GM19035 (cell line): ENCODE results near the gene MYT1.

Source experiments
- ATAC-seq: cut with Tn5 transposase; IDR thresholded peaks from one replicate; pipeline ENCODE4 v1.9.1; 2021; ENCODE audit not compliant: unreplicated experiment

The MYT1 gene

DNA sequence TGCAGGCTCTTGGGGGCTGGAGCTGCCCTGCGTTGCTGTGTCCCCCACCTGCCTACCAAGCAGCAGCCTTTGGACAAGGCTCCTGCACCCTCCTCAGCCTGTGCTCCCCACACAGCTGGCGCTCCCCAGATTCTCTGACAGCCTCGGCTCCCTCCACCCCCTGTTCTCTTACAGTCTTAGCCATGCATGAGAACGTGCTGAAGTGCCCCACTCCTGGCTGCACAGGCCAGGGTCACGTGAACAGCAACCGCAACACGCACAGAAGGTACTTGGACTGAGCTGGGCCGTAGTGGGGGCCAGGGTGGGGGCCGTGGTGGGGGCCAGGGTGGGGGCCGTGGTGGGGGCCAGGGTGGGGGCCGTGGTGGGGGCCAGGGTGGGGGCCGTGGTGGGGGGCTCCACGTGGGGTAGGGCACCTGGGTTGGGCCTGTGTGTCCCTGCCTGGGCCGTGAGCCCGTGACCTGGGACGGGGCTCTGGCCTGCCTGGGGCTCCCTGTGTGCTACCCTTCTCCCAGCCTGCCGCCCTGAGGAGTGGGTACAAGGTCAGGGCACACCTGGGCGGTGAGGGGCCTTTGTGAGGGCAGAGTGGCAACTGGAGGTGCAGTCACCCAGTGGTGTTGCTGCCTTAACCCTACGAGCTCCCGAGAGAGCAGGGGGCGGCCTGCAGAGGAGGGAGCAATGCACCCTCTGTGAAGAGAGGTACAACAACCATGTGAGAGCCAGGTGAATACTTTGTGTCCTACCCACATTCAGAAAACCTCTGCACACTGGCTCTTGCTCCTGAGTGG is 47.8 kb downstream of the MYT1 start:
- no peak for ATAC-seq

DNA sequence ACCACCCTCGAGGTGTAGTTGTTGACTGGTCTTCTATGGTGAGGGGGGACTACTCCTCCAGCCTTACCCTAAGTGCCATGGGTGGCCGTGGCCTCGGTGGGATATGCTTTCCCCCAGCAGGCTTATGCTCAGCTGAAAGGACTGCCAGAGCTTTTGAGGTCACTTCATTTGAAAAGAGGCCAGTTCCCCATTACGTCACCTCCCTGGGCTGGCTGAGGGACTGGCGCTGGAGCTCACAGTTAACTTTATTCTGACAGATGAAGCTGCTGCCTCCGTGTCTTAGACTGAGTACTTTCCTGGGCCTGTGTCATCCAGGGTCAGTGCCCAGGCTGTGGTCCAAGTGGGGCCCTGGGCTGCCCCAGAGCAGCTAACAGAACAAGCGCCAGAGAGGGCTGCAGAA is 48.5 kb downstream of the MYT1 start:
- ATAC-seq, result no peak

GRCh38 chr20:64214113-64214512 is 49.9 kb downstream of the MYT1 start:
- no peak for ATAC-seq

- ATAC-seq, result no peak
Measured at GRCh38 chr20:64214952-64215351, 50.7 kb downstream of the MYT1 start.

DNA sequence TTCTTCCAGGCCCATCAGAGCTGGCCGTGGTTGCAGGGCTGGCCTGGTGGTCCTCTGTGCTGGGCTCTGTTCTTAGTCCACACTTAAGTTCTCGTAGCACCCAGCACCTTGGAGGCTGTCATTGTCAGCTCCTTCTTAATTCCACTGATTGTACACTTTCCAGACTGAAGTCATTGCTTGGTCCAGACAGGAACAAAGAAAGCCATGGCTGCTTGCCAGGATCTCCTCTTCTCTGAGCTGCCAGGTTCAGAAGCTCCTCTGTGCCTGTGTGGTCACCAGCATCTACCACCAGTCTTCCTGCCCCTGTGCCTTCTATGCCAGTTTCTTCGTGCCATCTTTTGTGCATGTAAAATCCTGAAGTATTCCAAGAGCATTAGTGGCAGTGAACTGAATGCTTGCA is 51.8 kb downstream of the MYT1 start:
- ATAC-seq, result no peak

GRCh38 chr20:64216910-64217309 is 52.7 kb downstream of the MYT1 start:
- ATAC-seq, result no peak

- ATAC-seq, result no peak
Measured at GRCh38 chr20:64217539-64218221, 53.4 kb downstream of the MYT1 start.

GRCh38 chr20:64219202-64219601 is 55.0 kb downstream of the MYT1 start:
- no peak for ATAC-seq

- ATAC-seq, result no peak
Measured at GRCh38 chr20:64219730-64220129, 55.5 kb downstream of the MYT1 start.

DNA sequence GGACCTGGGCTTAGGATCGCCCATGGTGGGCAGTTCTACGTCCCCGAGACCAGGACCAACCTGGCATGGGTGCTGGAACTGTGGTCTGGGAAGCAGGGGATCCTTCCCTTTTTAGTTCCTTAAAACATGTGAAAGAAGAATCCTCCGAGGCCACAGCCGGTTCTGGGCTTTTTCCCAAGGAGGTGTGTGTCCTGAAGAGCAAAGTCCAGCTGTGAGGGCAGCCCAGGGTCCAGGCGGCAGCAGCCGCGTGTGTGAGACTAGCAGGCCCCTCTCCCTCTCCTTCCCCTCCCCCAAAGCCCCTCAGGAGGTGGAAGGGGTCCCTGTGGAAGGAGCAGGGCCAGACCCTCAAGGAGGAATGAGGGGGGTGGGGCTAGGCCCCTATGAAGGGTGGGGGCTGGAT is 56.2 kb downstream of the MYT1 start:
- ATAC-seq, result no peak

- no peak for ATAC-seq
Measured at GRCh38 chr20:64220891-64221527, 56.8 kb downstream of the MYT1 start.

- ATAC-seq, result no peak
Measured at GRCh38 chr20:64222291-64222735, 58.1 kb downstream of the MYT1 start.

DNA sequence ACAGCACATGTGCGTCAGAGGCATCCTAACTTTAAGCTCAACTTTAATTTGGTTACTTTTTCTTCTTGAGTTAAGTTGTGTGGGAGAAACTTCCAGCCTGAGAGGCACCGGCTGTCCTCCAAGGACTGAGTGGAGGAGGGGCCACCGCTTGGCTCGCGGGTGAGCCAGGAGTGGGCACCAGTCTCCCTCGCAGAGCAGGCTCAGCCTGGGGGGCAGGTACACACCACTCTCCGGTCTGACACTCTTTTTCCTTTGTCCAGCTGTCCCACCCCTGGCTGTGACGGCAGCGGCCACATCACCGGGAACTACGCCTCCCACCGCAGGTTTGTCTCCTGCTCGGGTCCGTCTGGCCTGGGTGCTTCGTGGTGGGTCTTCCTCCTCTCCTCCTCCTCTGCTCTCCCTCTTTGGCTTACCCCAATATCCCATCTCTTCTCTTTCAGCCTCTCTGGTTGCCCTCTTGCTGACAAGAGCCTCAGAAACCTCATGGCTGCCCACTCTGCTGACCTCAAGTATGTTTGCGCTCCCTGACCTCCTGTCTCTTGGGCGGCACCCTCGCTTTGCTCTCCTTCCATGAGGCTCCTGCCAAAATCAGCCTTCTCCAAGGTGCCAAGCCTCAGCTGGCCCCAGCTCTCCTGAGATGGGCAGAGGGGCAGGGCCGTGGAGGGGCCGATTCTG is 58.7 kb downstream of the MYT1 start:
- ATAC-seq, result no peak

DNA sequence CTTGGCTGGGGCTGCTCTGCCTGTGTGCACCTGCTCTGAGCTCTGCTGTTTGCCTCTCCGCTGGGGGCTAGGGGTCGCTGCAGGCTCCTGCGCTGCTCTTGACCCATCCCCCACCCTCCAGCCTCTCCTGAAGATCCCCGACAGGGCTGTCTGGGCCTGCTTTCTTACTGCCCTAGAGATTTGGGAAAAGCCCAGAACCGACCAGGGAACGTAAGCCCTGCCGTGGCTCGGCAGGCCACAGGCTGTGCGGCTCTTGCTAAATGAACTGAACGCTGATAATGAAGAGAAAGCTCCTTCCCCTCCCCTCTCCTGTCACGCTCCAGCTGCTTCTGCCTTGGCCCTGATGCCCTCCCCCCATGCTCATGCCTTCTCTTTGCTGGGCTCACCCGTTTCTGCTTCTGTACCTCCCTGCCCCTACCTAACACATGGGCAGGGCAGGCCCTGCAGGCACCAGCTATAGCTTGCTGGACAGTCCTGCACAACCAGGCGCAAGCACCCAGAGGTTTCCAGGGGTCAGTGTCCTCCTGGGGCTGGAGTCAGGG is 59.3 kb downstream of the MYT1 start:
- no peak for ATAC-seq

- no peak for ATAC-seq
Measured at GRCh38 chr20:64224351-64225170, 60.3 kb downstream of the MYT1 start.

- ATAC-seq, result no peak
Measured at GRCh38 chr20:64225171-64225595, 60.9 kb downstream of the MYT1 start.

- no peak for ATAC-seq
Measured at GRCh38 chr20:64225828-64226598, 61.8 kb downstream of the MYT1 start.

DNA sequence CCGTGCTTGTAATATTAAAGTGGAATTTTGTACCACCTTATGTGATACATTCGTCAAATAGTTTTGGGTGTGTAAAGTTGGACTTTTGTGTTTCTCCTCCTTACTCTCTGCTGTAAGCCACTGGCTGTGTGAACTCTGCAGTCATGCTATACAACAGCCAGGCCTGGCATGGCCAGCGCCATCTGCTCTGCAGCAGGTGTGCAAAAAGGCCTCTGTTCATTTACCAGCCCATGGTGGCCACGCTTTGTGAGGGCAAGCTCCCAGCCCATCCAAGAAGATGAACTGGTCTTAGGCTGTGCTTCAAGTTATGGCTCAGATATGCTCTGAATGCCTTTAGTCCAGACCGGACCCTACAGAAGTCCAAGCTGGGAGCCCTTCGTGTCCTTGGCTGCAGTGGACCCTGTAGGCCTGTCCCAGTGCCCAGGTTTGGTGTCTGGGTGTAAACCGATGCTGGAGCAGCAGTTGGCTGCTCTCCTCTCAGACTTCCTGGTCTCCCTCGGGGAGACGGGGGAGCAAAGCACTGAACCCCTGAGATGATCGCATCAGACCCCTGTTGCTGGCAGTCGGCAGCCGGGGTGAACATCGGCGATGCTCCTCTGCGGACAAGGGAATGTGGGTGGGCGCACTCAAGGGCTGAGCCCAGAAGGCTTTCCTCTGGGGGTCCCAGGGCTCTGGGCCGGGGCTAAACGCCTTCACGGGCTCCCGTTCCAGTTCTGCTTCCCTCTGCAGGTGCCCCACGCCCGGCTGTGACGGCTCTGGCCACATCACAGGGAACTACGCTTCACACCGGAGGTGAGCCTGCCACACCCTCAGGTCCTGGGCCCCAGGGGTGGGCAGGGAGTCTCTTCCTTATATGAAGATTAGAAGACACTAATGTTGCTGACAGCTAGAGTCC is 62.7 kb downstream of the MYT1 start:
- no peak for ATAC-seq
